GM21390 (cell line): Measurements from ENCODE around the gene DDI2.
"Not testable (repeated sequence)": the region's sequence is repeated elsewhere in the genome, so short reads cannot be mapped to it uniquely, and the experiment has no call there.

Experiments used
- ATAC-seq: cut with Tn5 transposase; IDR thresholded peaks from one replicate; pipeline ENCODE4 v1.9.1; 2021; ENCODE audit not compliant: unreplicated experiment

Gene DDI2

GRCh38 chr1:15676688-15677661 lies 59.7 kb downstream of the DDI2 start:
- no peak for ATAC-seq

- ATAC-seq: no peak
Measured at GRCh38 chr1:15678578-15678977, 61.3 kb downstream of the DDI2 start.

DNA sequence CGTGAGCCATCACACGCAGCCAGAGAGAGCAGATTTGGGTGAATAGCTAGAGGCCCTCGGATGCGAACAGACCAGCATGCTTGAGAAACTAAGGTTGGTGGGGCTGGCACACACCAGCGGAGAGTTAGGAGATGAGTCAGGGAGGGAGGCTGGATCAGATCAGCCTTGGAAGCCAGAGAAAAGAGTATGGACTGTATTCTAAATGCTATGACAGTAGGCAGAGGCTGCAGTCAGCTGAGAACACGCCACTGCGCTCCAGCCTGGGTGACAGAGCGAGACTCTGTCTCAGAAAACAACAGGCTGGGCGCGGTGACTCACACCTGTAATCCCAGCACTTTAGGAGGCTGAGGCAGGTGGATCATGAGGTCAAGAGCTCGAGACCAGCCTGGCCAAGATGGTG lies 62.9 kb downstream of the DDI2 start:
- ATAC-seq: no peak

- no peak for ATAC-seq
Measured at GRCh38 chr1:15680561-15681348, 63.5 kb downstream of the DDI2 start.

GRCh38 chr1:15681349-15682292 lies 64.4 kb downstream of the DDI2 start:
- no peak for ATAC-seq

- ATAC-seq: no peak
Measured at GRCh38 chr1:15682936-15683341, 65.7 kb downstream of the DDI2 start.

GRCh38 chr1:15683345-15684039 lies 66.2 kb downstream of the DDI2 start:
- ATAC-seq: no peak

- ATAC-seq: peak; percentile 50
Measured at GRCh38 chr1:15684042-15684461, 66.8 kb downstream of the DDI2 start, which contains the start of gene PLEKHM2. PLEKHM2 (plus strand) TSS chr1:15684320; CDS start chr1:15684559, 239 bp downstream.

DNA sequence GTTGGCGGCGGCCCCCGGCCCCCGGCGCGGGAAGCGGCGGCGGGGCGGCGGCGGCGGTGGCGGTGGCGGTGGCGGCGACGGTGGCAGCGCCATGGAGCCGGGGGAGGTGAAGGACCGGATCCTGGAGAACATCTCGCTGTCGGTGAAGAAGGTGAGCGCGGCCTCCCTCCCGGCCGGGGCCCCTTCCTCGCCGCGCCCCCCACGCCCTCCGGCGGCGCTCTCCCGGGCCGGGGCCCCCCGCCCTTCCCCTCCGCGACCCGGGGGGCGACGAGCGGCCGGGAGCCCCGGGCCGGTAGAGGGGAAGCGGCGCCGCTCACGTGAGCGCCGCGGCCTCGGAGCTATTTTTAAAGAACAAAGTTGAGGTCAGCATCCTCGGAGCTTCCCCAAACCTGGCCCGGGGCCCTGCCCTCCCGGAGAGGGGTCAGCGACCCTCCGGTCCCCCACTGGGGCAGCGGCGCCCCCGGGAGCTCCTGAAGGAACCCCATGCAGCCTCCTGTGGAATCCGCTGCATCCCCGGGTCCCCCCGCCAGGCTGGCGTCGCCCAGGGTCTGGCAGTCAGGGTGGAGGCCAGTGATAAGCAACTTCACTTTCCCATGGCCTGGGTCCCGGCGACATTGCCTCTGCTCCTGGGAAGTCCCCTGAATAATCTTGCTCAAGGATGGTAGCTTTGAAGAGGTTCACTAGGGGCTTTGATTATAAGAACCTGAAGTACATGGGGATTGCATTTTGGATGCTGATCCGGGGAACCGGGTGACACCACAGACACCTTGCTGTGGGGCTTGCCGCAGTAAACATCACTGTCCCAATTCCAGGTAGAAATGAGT lies 67.4 kb downstream of the DDI2 start:
- peak; percentile 37 for ATAC-seq

DNA sequence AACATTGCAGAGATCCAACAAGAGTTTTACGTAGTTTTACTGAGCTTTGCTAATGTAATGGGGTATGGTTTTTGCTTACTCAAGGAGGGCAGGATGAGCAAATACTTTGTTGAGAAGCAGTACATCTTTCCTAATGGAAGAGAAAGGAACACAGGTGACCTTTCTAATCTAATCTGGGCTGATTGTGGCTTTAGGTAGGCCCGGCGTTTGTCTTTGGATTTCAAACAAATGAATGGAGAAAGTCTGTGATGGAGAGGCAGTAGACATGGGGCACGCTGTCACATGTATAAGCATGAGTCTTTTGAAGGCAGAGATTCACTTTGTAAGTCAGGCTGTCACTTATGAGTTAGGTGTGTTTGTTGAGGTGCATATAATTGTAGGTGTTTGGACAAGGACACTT lies 68.6 kb downstream of the DDI2 start:
- no peak for ATAC-seq

- ATAC-seq: no peak
Measured at GRCh38 chr1:15687446-15687845, 70.2 kb downstream of the DDI2 start.

DNA sequence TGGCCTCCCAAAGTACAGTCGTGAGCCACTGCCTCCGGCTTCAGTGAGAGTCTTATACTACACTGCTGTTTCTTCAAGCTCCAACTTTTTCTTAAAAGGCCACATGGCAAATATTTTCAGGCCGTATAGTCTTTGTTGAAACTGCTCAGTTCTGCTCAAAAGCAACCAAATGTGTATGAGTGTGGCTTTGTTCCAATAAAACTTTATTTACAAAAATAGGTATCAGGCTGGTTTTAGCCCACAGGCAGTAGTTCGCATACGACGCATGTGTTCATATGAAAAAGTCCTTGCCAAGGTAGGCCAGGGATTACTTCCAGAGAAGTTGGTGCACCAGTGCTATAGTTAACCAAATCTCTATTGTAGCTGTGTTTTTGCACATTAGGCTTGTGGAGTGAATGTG lies 73.1 kb downstream of the DDI2 start:
- no peak for ATAC-seq

DNA sequence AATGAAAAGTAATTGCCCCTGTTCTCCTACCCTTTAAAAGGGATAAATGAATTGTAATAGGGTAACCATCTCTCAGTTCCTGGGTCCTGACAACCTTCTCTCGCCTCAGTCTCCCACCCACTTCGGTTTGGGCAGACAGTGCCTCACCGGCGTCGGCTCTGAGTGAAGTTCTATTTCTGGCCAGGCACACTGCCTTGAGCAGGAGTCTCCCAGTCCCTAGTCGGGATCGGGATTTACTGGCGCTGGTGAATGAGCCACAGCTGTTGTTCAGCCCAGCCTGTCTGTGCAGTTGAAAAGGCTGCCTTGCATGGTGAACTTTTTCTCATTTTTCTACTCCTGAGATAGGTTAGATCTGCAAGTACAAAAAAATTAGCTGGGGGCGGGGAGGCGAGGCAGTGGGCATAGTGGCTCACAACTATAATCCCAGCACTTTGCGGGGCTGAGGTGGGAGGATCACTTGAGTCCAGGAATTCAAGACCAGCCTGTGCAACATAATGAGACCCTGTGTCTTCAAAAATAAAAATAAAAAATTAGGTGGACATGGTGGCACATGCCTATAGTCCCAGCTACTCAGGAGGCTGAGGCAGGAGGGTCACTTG lies 74.3 kb downstream of the DDI2 start:
- ATAC-seq: no peak

GRCh38 chr1:15692121-15692682 lies 74.9 kb downstream of the DDI2 start:
- ATAC-seq: no peak

DNA sequence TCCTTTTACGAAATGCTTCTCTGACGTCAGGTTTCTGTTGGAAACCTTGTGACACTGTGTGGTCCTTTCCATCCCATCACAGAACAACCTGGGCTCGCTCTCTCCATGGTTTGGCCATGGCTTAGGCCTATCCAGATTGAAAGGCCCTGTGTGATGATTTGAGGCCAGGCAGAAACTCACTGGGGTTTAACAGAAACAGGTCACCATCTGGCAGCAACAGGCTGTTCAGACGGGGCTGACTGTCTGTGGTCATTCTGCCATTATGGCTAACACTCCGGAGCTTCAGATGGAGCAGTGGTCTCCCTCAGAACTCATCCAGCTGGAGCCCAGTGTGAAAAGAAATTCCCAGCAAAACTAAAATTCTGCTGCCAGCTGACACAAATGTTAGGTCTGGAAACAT lies 76.1 kb downstream of the DDI2 start:
- ATAC-seq: no peak

- peak; percentile 86 for ATAC-seq
Measured at GRCh38 chr1:15696956-15697521, 79.8 kb downstream of the DDI2 start.

GRCh38 chr1:15698201-15698600 lies 80.9 kb downstream of the DDI2 start:
- no peak for ATAC-seq

- ATAC-seq: not testable (repeated sequence)
Measured at GRCh38 chr1:15699321-15699720, 82.1 kb downstream of the DDI2 start.
